ENCODE measurements around the gene PAXX. TPM values are rescaled to one million over a fixed set of nuclear protein-coding genes. Genes with fewer than 3 reads are reported as not detected.

Gene PAXX
- total RNA-seq, 1 experiment from 2014 or later, result 89.0 TPM

GRCh38 chr9:136983656-136984314 is 8.4 kb upstream of the PAXX start:
- Histone ChIP-seq H3K4me2 (ENCODE audit: low read length) (no peak overlapping the region), H4K20me1 (ENCODE audit: insufficient read depth) (no peaks in the 10 kb centered on the region), H3K4me3 (replicated peaks in 1 of 2; ENCODE audit: low read depth in 1 of 2, low read length in 2 of 2) (no peak overlapping the region), H3K27me3 (ENCODE audit: insufficient read depth, low read length) (no peaks in the 10 kb centered on the region), H3K79me2 (ENCODE audit: insufficient read depth, low read length) (no peaks in the 10 kb centered on the region), H3K27ac (ENCODE audit: low read depth, low read length) (no peak overlapping the region), H3K9me3 (ENCODE audit: control insufficient read depth in 1 of 2, insufficient read depth in 1 of 2, low read depth in 1 of 2, low read length in 2 of 2) (no peaks in the 10 kb centered on the region), H3K9ac (ENCODE audit: low read length) (no peak overlapping the region), H2AFZ (ENCODE audit: low read depth, low read length, poor library complexity, severe bottlenecking) (no peak overlapping the region), H3K36me3 (ENCODE audit: control insufficient read depth in 1 of 2, insufficient read depth in 2 of 2, low read length in 2 of 2) (no peaks in the 10 kb centered on the region), H3K9me2 (ENCODE audit: insufficient read depth) (no peaks in the 10 kb centered on the region), H3K4me1 (ENCODE audit: control insufficient read depth in 1 of 2, insufficient read depth in 2 of 2, low read length in 2 of 2) (peaks cover 0 to 5% of the 10 kb centered on the region in 2 experiments; a peak in 1 of 4 replicates)
- ChIA-PET RAD21 (ENCODE audit: low non-redundant PET in 1 of 2, low total read pairs in 2 of 2, uncharacterized antibody in 2 of 2, unreplicated experiment in 2 of 2) (no interaction called here), CTCF (no interaction called here), POLR2A (no interaction called here)
- TF ChIP-seq ATF3 (IDR thresholded peaks at IDR 0.05) (no peak), ZBTB33 (IDR thresholded peaks at IDR 0.05; ENCODE audit: extremely low read depth, insufficient replicate concordance, low read length) (no peak), ELF1 (IDR thresholded peaks at IDR 0.05; ENCODE audit: borderline replicate concordance, low read depth) (no peak), REST (IDR thresholded peaks at IDR 0.05; ENCODE audit: low read depth) (no peak), YY1 (IDR thresholded peaks at IDR 0.05; ENCODE audit: extremely low read depth, insufficient replicate concordance, low read depth, low read length) (no peak)
- DNase-seq (ENCODE audit: low read depth, low spot score) (no peak), ATAC-seq (no peak)
- intact Hi-C loops (cut with micrococcal nuclease), result no loop called here
- BruUV-seq (replicated peaks), result no TSS peak

Measured in HCT116 (cell line).